Ascending aorta (tissue), 2 donors: ENCODE measurements around the gene OLFML2A. TPM values are rescaled to one million over a fixed set of nuclear protein-coding genes. Genes with fewer than 3 reads are reported as not detected.
A peak's percentile ranks its signal among the peaks of the same experiment; 100 is the strongest.

ENCODE experiments used
- DNase-seq, 2 donors: peaks; one replicate each; pipeline ENCODE4 v3.0.0-alpha.2; 2019; ENCODE audit warnings: low spot score in 2 of 2
- H3K27ac ChIP-seq, 2 donors: fragments of 200-600 bp; sonication (generic); one replicate each; pipeline ENCODE4 v1.5.1; 2016 to 2017; ENCODE audit warnings: mild to moderate bottlenecking in 1 of 2
- H3K27me3 ChIP-seq: fragments of 200-600 bp; sonication (generic); one replicate; pipeline ENCODE4 v1.5.1; 2017
- H3K36me3 ChIP-seq, 2 donors: fragments of 200-600 bp; sonication (generic); one replicate each; pipeline ENCODE4 v1.5.1; 2016
- H3K4me1 ChIP-seq, 2 donors: fragments of 200-600 bp; sonication (generic); one replicate each; pipeline ENCODE4 v1.5.1; 2016 to 2017; ENCODE audit warnings: mild to moderate bottlenecking in 1 of 2
- H3K4me3 ChIP-seq, 2 donors: fragments of 200-600 bp; sonication (generic); one replicate each; pipeline ENCODE4 v1.5.1; 2016 to 2017; ENCODE audit warnings: mild to moderate bottlenecking in 1 of 2
- H3K9me3 ChIP-seq, 2 donors: fragments of 200-600 bp; sonication (generic); one replicate each; pipeline ENCODE4 v1.5.1; 2016
- intact Hi-C: fragments of 100-400 bp; cut with DNase I; formaldehyde crosslinking; loops from one replicate; pipeline ENCODE4 v1.15.1; 2023
- total RNA-seq: library from RNA; depleted of rRNA; stranded (reverse); fragments of >200 nt; gene quantifications from one replicate; pipeline ENCODE4 v1.1.0, GENCODE V29; 2016
- TF ChIP-seq, protein P1 (sequence below), 3 experiments: fragments of 200-600 bp in 2 of 3; fragments of 450-650 bp in 1 of 3; sonication (generic) in 2 of 3; IDR thresholded peaks; one replicate each; pipeline ENCODE4 v1.5.1; 2016 to 2019; ENCODE audit warnings: antibody characterized with exemption in 3 of 3, mild to moderate bottlenecking in 1 of 3, moderate library complexity in 1 of 3

OLFML2A gene
- total RNA-seq, 1 donor from 2014 or later = 129 TPM

GRCh38 chr9:124849801-124850200 is 72.9 kb downstream of the OLFML2A start:
- TF ChIP-seq, protein P1, sequence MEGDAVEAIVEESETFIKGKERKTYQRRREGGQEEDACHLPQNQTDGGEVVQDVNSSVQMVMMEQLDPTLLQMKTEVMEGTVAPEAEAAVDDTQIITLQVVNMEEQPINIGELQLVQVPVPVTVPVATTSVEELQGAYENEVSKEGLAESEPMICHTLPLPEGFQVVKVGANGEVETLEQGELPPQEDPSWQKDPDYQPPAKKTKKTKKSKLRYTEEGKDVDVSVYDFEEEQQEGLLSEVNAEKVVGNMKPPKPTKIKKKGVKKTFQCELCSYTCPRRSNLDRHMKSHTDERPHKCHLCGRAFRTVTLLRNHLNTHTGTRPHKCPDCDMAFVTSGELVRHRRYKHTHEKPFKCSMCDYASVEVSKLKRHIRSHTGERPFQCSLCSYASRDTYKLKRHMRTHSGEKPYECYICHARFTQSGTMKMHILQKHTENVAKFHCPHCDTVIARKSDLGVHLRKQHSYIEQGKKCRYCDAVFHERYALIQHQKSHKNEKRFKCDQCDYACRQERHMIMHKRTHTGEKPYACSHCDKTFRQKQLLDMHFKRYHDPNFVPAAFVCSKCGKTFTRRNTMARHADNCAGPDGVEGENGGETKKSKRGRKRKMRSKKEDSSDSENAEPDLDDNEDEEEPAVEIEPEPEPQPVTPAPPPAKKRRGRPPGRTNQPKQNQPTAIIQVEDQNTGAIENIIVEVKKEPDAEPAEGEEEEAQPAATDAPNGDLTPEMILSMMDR (IDR thresholded peaks at IDR 0.05) = no peak
- H3K9me3 ChIP-seq = no peaks in the 10 kb centered on the region
- intact Hi-C loops = loop anchor here (10.0 kb wide), 1 partner anchor 195 kb away; no protein-coding TSS in a partner anchor
- H3K4me1 ChIP-seq = peaks cover 7 to 11% of the 10 kb centered on the region in 2 donors
- no peaks in the 10 kb centered on the region for H3K36me3 ChIP-seq
- H3K4me3 ChIP-seq = no peak overlapping the region
- H3K27me3 ChIP-seq = no peaks in the 10 kb centered on the region
- DNase-seq = no peak
- H3K27ac ChIP-seq = no peak overlapping the region

DNA sequence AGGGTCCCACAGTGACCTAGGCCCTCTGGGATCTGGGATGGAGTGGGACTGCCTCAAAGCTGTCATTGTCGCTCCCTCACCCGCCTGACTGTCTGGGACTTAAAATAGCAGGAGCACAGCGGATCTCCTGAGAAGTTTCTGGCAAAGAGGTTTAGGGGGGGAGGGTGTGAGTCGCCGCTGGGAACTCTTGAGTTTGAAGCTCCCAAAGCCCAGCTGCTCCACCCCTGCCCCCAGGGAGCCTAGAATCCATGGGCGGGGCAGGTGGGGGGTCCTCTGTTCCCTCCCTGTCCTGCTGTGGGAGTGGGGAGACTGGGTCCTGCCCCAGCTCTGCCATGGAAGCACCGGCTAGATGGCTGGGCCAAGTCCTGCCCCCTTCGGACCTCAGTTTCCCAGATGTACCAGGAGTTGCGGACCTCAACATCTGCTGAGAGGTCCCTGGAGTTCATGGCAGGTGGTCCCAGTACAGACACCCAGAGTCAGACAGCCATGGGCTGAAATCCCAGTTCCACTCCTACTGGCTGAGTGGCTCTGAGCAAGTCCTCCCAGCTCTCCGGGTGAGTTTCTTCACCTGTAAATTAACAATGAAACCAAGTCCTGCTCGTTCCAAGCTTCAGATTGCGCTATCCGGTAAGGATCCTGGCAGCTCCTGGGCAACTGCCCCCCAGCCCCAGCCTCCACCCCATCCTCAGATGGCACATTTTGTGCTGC is 75.3 kb downstream of the OLFML2A start:
- H3K36me3 ChIP-seq = peaks cover under 1 to 7% of the 10 kb centered on the region in 2 donors
- no peaks in the 10 kb centered on the region for H3K27me3 ChIP-seq
- H3K27ac ChIP-seq = peak overlapping the region in 1 of 2 donors; percentile 50
- intact Hi-C loops = loop anchor here (10.0 kb wide), 1 partner anchor 197 kb away; no protein-coding TSS in a partner anchor
- no peak for DNase-seq
- TF ChIP-seq, protein P1 (IDR thresholded peaks at IDR 0.05) = no peak
- H3K4me1 ChIP-seq = peaks cover 7 to 11% of the 10 kb centered on the region in 2 donors
- no peaks in the 10 kb centered on the region for H3K9me3 ChIP-seq
- H3K4me3 ChIP-seq = peak overlapping the region; percentile 57 to 60

- H3K4me3 ChIP-seq = peak within 1 kb of the TSS; percentile 57 to 60
- TF ChIP-seq, protein P1 (IDR thresholded peaks at IDR 0.05) = peak; percentile 92 to 98 (median 97)
- no peaks in the 10 kb centered on the region for H3K9me3 ChIP-seq
- intact Hi-C loops = loop anchor here (1.0 to 10.0 kb wide), 3 partner anchors 8 to 198 kb away; partner anchors contain the start of gene RPL35
- peak within 1 kb of the TSS; percentile 28 to 50 for H3K27ac ChIP-seq
- peaks cover 8 to 14% of the 10 kb centered on the region in 2 donors for H3K36me3 ChIP-seq
- peaks cover 7 to 11% of the 10 kb centered on the region in 2 donors for H3K4me1 ChIP-seq
- peak; percentile 28 to 85 for DNase-seq
- no peaks in the 10 kb centered on the region for H3K27me3 ChIP-seq
Measured at GRCh38 chr9:124852829-124853531, 76.0 kb downstream of the OLFML2A start, which contains the start of gene WDR38. Gene WDR38 (plus strand): TSS chr9:124853460. CDS start chr9:124853532, 72 bp downstream.

DNA sequence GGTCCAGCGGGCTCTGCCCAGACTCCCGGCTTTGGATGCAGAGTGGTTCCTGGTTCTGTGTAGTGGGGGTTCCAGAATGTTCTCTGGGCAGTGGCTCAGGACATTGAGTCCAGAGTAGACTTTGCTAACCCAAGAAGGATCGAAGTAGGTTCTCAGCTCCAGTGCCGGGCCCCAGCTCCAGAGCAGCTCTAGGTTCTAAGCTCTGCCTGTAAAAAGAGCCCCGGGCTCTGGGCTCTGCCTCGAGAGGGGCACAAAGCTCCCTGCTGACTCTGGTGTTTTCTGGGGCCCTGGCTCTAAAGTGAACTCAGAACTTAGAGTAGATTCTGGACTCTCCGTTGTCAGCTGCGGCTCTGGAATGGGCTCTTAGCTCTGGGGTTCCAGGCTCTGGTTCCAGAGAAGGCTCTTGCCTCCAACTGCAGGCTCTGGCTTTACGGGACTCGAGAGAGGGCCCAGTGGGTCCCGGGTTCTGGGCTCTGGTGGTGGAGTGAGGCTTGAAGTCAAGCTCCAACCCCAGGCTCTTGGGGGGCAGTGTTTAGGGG is 76.7 kb downstream of the OLFML2A start:
- H3K27ac ChIP-seq = peak overlapping the region; percentile 28 to 50
- no peak for DNase-seq
- peaks cover 7 to 11% of the 10 kb centered on the region in 2 donors for H3K4me1 ChIP-seq
- H3K27me3 ChIP-seq = no peaks in the 10 kb centered on the region
- peaks cover 15 to 21% of the 10 kb centered on the region in 2 donors for H3K36me3 ChIP-seq
- H3K4me3 ChIP-seq = peak overlapping the region; percentile 57 to 60
- no peaks in the 10 kb centered on the region for H3K9me3 ChIP-seq
- intact Hi-C loops = loop anchor here (1.0 to 10.0 kb wide), 3 partner anchors 8 to 199 kb away; partner anchors contain the start of gene RPL35
- TF ChIP-seq, protein P1 (IDR thresholded peaks at IDR 0.05) = no peak

DNA sequence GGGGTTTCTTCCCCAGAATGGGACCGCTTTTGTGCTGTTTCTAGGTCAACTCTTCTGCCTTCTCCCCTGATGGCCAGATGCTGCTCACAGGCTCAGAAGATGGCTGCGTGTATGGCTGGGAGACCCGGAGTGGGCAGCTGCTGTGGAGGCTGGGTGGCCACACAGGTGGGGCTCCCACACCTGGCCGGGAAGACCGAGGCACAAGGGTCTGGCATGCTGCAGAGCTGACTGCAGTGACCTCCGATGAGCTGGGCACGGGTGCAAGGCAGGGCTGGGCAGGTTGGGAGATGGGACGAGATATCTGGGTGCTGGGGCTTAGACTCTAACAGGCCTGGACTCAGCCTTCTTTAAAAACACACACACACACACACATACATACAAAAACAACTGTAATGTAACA is 77.2 kb downstream of the OLFML2A start:
- Histone ChIP-seq H3K27me3 (no peaks in the 10 kb centered on the region), H3K27ac (peak overlapping the region in 1 of 2 donors; percentile 28), H3K4me1 (peaks cover 7 to 11% of the 10 kb centered on the region in 2 donors), H3K36me3 (peaks cover 20 to 26% of the 10 kb centered on the region in 2 donors), H3K4me3 (no peak overlapping the region), H3K9me3 (no peaks in the 10 kb centered on the region)
- TF ChIP-seq, protein P1 (IDR thresholded peaks at IDR 0.05) = no peak
- no peak for DNase-seq
- intact Hi-C loops = loop anchor here (10.0 kb wide), 1 partner anchor 199 kb away; no protein-coding TSS in a partner anchor
